GM18909 (cell line): ENCODE results near the gene KRT77.
"Not testable (repeated sequence)": the region's sequence is repeated elsewhere in the genome, so short reads cannot be mapped to it uniquely, and the experiment has no call there.

Source experiments
- ATAC-seq: cut with Tn5 transposase; IDR thresholded peaks from one replicate; pipeline ENCODE4 v1.9.1; 2021; ENCODE audit warnings: mild to moderate bottlenecking; ENCODE audit not compliant: unreplicated experiment, poor library complexity

The KRT77 gene

DNA sequence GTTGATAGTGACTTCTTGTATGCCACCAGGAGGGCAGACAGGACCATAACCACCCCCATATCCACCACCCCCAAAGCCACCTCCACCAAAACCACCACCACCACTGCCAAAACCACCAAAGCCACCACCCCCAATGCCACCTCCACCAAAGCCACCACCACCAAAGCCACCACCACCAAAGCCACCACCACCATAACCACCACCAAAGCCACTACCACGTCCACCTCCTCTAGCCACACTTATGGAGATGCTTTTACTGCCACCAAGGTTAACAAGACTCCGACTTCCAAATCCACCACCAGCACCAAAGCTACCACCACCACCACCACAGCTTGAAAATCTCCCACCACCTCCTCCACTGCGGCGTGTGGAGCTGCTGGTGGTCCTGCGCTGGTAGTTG is 23.4 kb downstream of the KRT77 start:
- ATAC-seq: no peak

DNA sequence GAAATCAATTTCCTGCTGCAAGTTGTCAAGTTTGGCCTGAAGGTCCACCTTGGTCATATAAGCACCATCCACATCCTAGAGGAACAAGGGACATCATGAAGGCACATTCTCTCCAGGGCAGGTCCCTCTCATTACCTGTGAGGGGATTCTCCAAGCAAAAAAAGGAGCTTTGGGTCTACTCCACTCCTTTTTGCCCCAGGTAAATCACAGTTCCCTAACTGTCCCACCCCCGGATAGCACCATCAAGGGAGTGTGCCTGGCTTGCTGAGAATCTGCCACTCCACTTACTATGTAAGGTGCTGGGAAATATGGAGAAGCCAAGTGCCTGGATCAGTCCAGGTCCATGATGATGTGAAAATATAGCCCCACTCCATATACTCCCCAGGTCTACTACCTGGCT is 25.7 kb downstream of the KRT77 start:
- ATAC-seq: no peak

DNA sequence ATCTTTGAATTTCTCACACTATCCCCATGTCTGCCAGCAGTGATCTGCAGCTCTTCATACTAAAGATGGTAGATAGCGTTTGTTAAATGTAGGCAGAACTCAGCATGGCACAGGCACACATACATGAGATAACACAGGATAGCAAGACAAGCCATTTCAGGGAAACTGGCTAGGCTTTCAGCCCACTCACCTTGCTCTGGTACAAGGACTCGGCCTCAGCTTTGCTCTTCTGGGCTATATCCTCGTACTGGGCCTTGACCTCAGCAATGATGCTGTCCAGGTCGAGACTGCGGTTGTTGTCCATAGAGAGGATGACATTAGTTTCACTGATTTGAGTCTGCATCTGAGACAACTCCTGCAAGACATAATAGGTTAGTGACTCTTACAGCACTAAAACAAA is 26.2 kb downstream of the KRT77 start:
- no peak for ATAC-seq

DNA sequence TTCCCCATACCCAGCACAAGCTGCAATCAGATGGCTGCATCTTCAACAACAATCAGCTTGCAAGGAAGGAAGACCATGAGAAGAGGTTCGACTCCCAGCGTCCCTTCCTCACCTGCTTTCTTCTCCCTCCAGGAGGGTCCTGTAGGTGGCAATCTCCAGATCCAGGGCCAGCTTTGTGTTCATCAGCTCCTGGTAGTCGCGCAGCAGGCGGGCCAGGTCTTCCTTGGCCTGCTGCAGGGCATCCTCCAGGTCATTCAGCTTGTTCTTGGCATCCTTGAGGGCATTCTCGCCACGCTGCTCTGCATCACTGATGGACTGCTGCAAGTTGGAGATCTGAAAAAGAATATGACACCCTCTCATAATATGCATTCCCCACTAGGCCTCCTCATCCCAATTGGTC is 27.2 kb downstream of the KRT77 start:
- no peak for ATAC-seq

DNA sequence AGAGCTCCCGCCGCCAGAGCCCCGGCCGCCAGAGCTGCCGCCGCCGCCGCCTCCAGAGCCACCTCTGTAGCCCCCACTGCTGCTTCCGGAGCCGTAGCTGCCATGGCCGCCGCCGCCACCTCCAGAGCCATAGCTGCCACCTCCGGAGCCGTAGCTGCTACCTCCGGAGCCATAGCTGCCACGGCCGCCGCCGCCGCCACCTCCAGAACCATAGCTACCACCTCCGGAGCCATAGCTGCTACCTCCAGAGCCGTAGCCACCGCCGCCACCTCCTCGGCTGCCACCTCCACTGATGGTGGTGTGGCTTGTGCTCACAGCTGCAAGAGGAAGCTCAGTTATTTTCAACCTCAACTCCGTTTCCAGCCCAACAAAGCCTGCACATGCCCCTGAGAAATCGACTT is 28.0 kb downstream of the KRT77 start:
- no peak for ATAC-seq

DNA sequence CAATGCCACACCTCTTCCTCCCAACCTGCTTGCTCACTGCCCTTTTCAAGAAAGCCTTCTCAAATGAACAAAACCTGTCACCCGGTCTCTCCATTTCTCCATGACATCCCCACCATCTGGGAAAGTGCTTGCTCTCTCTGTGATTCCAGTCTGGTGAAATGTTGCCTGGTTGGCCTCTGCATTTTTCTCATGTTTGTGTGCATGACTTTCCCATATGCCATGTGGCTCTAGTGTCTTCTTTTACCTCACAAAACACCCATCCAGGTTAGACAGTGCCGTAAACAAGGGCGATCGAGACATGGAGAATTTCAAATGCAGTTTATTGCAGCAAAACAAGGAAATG is 28.9 kb downstream of the KRT77 start:
- no peak for ATAC-seq

DNA sequence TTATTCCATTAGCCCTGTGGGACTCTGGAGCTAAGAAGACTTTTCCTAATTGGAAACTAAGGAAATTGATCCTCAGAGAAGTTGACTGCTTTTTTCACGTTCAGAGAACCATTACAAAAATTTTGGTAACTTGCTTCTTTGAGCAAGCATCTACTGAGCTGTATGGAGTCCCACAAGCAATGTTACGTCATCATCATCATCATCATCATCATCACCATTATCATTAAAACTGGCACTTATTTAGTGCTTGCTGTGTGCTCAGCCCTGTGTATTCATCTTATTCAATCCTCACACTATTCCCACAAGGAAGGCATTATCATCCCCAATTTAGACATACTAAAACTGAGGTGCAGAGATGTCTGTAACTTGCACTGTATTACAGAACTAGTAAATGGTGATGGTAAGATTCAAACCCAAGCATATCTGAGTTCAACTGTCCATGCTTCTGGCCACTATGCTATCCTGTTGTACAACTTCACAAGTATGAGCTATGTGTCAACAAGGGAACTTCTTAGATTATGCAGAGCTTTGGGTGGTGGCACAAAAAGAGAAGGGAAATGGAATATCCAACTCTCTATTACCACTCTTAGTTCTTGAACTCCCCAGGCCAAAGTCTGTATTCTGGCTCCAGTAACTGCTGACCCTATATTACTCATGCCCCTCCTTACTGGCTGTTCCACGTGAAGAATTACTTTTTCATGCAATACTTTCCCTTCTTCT is 29.5 kb downstream of the KRT77 start:
- ATAC-seq: no peak

DNA sequence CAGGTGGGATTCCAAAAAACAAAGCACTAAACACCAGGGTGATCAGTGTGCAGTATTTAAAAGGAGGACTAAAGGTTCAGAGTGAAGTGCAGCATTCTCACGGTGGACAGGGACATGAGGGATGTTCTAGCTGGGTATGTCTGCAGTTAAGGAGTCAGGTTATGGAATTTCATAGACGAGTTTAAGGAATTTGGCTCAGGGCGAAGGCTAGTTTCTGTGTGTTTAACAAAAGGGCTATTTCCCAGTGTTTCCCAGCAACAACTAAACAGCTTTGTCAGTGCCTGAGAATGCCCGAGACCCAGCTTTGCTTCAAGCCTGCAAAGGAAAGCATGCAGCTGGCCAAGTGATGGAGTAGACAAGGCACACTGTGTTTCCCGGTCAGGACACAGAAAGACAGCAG is 30.1 kb downstream of the KRT77 start:
- no peak for ATAC-seq

DNA sequence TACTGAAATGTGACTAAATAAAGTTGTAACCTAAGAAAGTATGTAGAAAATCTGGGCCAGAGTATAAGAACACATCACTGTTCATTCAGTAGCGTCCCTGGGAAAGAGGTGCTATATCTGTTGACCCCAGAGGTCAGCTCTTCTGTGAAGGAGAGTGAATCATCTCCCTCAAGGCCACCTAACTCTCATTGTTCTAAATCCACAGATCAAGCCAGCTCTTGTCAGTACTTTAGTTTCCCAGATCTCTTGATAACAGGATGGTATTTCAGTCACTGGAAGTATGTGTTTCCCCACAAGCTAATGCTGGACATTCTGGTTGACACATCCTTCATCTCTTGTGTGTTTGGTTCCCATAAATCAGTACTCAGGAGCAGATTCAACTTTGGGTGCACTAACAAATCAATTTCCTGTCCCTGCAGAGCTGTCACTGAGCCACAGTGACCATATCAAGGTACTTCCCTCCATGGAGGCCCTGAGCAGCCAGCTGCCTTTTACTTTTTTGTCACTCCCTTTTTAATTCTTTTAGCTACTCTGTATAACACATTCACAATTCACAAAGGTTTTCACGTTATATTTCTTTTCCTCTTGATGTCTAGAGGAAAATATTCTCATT is 30.9 kb downstream of the KRT77 start:
- no peak for ATAC-seq

DNA sequence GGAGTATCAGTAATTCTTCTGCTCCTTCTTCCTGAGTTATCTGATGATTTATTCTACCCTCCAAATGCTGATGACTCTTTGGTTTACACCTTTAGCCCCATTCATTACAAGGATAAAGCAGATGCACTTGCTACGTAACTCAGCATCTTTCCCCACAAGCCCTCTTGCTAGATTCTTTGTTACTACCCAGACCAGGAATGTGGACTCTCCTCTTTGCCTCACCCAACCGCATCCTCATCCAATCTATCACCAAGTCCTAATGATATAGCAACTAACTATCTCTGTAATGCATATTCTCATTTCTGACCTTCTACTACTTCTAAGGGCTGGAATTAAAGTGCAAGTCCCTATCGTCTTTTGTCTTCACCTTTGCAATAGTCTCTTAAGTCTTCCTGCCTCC is 32.4 kb downstream of the KRT77 start:
- no peak for ATAC-seq

DNA sequence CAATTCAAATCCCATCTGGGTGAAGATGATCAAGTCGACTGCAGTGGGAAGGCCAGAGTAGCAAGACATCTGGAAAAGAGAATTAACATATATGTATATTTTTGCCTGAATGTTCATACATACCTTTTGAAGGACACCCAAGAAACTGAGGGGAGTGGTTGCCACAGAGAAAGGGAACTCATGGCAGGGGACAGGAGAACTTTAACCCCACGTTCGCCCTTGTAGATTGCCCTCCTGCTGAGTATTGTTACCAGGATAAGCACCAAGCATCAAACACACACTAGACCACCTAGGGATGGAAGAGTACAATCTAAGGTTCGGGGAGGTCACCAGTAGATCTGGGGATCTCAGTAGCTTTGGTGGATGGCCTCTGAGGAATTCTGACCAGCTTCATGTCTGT is 32.8 kb downstream of the KRT77 start:
- ATAC-seq: no peak

DNA sequence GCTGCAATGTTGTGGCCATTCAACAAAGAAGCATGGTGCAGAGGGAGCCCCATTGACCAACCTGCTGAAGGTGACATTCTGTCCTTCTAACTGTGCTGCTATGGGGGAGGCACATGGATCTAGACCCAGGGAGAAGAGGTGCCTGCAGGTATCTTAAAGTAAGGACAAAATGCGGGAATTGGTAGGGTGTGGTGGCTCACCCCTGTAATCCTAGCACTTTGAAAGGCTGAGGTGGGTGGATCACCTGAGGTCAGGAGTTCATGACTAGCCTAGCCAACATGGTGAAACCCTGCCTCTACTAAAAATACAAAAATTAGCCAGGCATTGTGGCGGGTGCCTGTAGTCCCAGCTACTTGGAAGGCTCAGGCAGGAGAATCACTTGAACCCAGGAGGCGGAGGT is 33.4 kb downstream of the KRT77 start:
- not testable (repeated sequence) for ATAC-seq

DNA sequence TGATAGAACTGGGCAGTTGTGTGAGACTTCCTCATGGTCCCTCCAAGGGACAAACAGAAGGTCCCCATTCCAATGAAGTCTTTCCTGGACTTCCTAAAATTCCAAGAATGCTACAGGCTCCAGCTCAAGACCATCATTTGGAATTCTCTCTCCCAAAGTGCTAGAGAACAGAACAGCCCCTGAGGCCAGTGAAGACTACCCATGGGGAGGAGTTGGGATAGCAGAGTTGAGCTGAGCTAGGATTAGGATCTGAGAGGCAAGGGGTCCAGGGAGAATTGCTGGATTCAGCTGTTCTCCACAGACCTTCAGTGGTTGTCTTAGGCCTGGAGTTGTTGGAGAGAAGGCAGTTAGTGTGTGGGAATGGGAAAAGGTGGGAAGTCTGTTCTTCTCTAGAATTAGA is 33.9 kb downstream of the KRT77 start:
- no peak for ATAC-seq

DNA sequence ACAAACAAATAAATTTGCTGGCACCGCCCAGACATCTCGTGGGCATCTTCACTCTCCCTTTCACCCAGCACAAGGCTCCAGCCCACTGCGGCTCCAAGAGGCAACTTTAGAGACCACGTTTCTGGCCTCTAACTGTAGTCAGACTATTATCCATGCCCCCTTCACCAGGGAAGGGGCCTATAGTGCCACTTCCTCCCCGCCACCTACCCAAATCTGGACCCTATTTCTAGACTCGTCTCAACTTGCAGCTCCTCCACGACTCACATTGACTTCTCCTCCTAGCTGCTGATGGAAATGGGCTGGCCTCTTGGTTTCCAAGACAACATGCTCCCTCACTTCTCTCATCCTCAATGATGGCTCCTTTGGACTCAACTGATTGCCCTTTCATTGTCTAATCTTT is 35.4 kb downstream of the KRT77 start:
- ATAC-seq: no peak

DNA sequence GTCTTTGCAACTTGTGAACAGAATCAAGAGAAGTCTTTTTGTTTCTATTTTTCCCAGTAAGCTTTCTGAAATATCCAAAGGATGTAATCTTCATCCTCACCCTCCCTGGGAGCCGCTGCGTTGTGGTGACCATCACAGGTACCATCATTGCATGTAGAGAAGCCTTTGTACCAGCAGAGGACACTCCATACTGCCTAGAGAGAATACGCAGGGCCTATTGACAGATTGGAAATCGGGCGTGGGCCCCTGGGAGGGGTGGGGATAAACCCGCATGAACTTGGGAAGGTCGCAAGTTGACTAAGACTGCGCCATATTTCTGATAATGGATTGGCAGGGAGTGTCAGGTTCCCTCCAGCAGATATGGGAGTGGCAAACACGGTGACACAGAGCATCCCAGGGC is 35.8 kb downstream of the KRT77 start:
- no peak for ATAC-seq

DNA sequence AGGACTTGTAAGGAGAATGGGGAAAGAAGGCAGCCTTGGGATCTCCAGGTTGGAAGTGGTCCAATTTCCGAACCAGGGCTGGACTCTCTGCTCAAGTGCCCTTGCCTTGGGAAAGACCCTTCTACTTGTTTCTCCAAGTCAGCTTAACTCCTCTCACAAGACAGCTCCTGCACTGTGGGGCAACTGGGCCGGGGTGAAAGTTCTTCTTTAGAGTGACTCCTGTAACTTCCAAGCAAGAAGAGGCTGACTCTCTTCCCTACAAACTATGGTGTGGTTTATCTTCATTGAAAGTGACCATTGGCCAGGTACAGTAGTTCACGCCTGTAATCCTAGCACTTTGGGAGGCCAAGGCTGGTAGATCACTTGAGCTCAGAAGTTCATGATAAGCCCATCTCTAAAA is 36.9 kb downstream of the KRT77 start:
- no peak for ATAC-seq

DNA sequence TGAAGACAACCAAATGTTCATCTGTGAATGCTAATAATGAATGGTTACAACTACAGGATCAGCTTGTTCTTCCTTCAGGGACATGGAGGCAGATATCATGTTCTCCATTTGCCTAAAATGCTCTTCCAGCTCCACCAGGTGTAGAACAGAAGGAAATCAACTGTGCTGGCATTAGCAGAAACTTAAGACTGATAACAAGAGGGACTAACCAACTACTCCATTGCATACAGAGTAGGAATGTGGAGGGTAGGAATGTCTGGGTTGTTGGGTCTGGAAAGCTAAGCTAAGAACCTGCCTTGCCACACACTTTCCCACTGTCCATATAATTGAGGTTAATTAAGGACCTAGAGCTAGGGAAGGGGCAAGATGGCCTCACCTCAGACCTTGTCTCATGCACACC is 39.9 kb downstream of the KRT77 start:
- no peak for ATAC-seq

DNA sequence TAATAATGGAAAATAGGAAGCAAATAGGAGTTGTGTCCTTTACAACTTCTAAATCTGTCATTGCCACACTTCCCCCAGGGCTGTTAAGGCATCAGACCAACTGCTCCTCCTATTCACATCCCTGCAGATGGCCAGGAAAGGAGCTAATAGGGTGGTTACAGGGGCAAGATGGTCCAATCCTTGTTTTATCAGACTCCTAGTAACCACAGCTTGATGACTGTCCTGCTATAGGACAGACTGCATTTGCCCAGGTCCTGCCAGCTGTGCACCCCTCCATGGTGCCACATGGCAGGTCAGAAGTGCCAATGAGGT is 40.5 kb downstream of the KRT77 start:
- ATAC-seq: no peak

DNA sequence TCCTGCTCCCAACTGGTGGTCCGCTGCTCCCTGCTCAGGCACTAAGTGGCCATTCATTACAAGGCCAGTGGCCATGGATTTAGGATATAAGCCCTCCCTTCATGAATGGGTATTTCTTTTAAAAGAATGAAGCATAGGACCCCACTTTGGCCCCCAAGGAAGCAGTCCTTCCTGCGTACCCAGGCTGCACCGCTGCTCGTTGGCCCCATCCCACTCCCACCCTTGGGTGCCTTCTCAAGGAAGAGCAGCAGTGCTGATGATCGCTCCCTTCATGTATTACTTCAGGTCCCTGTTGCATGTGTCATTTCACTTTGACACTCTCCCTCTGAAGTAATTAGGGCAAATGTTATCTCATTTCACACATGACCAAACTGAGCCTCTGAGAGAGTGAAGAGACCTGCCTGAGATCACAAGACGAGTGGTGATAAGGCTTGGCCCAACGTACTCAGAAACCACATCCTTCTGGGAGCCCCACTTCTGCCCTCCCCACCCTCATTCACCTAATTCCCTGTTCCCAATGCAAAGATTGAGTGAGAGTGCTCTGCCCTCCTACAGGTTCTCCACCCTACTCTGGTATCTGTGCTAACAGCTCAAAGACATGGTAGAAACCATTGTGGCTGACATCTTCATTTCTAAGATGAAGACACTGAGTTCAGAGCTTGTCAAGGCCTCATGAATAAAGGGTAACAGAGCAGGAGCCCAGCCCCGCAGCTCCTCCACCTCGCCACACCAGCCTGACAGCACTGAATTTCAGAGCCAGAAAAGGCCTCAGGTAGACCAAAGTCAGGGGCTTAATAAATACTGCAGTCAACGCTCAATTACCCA is 41.0 kb downstream of the KRT77 start:
- ATAC-seq: no peak

DNA sequence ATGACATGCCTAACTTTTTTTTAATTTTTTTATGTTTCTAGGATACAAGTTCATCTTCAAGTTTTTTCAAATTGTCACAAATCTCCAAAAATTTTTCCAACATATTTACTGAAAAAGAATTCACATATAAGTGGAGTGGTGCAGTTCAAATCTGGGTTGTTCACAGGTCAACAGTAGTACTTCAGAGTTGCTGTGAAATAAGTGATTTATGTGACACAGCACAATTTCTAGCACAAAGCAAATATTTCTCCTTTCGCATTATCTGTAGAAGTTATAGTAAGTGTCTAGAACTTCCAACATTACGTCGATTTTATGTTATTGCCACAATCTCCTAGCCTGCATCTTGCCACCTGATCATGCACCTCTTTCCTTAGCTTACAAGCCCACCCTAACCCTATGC is 41.7 kb downstream of the KRT77 start:
- no peak for ATAC-seq

DNA sequence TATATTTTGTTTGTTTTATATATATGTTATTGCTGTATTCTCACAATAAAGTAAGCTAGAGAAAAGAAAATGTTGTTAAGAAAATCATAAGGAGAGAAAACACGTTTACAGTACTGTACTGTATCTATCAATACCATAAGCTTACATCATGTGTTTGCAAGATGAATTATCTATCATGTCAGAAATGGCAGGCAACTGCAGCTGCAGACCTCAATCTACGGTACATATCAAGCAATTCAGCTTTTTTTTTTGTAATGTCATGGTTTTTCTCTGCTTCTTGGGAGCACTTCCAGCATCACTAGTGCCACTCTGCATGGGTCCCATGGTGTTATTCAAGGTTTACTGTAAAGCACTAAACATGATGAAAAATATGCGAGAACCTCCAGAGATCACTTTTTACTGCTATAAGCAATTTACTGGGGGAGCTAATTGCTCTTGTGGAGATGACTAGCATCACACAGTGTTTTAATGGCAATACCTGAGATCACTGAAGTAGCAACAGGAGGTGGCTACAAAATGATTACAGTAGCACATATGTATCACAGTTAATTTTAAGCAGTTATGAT is 42.3 kb downstream of the KRT77 start:
- ATAC-seq: no peak

DNA sequence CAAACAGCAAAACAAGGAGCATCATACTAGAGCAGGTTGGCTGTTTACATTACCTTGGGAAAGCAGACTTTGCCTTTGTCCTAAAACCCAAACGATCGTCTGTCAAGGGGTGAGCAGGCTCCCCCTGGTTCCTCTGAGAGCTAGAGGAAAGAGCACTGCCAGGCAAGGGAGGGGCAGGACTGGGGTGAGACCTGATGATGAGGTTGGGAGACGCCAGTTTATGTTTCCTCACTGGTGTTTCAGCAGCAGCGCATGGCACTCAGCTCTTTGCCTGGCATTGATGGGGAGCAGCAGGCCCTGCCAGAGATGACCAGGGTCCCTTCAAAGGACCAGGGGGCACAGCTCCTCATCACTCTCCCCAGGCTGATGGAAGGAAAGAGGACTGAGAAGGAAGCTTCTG is 43.4 kb downstream of the KRT77 start:
- no peak for ATAC-seq
